ENCODE measurements around the gene PDCD1.
"Not testable (repeated sequence)": the region's sequence is repeated elsewhere in the genome, so short reads cannot be mapped to it uniquely, and the experiment has no call there.

The PDCD1 gene

DNA sequence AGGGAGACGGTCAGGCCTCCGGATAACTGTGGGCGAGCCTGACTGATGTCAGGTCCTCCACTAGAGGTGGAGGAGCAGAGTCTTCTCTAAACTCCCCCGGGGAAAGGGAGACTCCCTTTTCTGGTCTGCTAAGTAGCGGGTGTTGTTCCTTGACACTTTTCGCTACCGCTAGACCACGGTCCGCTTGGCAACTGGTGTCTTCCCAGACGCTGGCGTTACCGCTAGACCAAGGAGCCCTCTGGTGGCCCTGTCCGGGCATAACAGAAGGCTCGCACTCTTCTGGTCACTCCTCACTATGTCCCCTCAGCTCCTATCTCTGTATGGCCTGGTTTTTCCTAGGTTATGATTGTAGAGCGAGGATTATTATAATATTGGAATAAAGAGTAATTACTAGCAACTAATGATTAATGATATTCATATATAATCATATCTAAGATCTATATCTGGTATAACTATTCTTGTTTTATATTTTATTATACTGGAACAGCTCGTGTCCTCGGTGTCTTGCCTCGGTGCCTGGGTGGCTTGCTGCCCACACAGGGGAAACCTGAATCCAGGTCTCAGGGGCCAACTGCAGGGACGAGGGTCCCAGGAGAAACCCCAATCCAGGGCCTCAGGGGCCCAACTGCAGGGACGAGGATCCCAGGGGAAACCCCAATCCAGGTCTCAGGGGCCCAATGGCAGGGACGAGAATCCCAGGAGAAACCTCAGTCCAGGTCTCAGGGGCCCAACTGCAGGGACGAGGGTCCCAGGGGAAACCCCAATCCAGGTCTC is 17.2 kb upstream of the PDCD1 start:
- TF ChIP-seq, protein P1, sequence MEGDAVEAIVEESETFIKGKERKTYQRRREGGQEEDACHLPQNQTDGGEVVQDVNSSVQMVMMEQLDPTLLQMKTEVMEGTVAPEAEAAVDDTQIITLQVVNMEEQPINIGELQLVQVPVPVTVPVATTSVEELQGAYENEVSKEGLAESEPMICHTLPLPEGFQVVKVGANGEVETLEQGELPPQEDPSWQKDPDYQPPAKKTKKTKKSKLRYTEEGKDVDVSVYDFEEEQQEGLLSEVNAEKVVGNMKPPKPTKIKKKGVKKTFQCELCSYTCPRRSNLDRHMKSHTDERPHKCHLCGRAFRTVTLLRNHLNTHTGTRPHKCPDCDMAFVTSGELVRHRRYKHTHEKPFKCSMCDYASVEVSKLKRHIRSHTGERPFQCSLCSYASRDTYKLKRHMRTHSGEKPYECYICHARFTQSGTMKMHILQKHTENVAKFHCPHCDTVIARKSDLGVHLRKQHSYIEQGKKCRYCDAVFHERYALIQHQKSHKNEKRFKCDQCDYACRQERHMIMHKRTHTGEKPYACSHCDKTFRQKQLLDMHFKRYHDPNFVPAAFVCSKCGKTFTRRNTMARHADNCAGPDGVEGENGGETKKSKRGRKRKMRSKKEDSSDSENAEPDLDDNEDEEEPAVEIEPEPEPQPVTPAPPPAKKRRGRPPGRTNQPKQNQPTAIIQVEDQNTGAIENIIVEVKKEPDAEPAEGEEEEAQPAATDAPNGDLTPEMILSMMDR (IDR thresholded peaks at IDR 0.05; ENCODE audit: unreplicated experiment in 3 of 3) = peak; percentile 28 to 55 (median 37)
- not testable (repeated sequence) for H3K4me3 Mint-ChIP-seq; H3K27ac Mint-ChIP-seq; H3K9me3 Mint-ChIP-seq; H3K27me3 Mint-ChIP-seq (ENCODE audit: low read depth); H3K4me1 Mint-ChIP-seq; H3K36me3 Mint-ChIP-seq (ENCODE audit: low read depth)

DNA sequence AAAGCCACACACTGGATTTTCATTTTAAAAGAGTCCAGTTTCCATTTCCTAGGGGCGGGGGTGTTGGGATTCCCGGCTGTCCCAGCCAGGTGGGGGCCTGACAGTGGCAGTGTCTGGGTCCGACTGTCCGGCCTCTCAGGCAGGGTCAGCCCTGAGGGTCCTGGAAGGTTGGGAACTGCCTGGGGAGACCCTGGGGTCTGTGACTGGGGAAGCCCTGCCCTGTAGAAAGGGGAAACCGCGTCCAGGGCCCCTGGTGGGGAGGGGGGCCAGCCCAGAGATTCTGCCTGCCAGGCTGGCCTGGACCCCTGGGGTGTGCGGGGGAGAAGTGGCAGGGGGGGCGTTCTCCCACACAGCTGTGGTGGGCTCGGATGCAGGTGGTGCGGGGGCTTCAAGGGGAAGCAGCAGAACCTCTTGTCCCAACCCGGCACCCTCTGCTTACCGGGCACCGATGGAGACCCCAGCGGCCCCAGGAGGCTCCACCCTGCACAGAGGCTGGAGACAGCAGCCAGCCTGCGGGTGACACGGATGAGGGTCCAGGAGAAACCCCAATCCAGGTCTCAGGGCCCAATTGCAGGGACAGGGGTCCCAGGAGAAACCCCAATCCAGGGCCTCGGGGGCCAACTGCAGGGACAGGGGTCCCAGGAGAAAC is 15.7 kb upstream of the PDCD1 start:
- H3K27me3 Mint-ChIP-seq (ENCODE audit: low read depth) = peaks cover 11% of the 10 kb centered on the region
- peaks cover 7% of the 10 kb centered on the region for H3K9me3 Mint-ChIP-seq
- H3K4me3 Mint-ChIP-seq = no peak overlapping the region
- H3K27ac Mint-ChIP-seq = no peak overlapping the region
- TF ChIP-seq, protein P1 (IDR thresholded peaks at IDR 0.05; ENCODE audit: unreplicated experiment in 3 of 3) = no peak
- H3K4me1 Mint-ChIP-seq = no peaks in the 10 kb centered on the region
- H3K36me3 Mint-ChIP-seq (ENCODE audit: low read depth) = no peaks in the 10 kb centered on the region

DNA sequence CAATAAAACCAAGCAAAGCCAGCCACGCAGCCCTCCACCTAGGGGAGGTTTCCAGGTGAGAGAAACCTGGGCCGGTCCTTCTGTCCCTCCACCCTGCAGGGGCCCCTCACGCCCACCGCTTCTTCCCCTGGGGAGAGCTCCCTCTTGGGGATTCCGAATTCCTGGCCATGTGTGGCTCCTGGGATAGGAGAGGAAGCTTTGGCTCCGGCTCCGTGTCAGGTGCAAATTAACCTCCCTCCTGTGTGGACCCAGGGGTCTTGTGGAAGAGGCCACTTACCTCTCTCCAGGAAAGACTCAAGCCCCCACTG is 15.1 kb upstream of the PDCD1 start:
- H3K4me3 Mint-ChIP-seq = no peak overlapping the region
- no peaks in the 10 kb centered on the region for H3K4me1 Mint-ChIP-seq
- peaks cover 7% of the 10 kb centered on the region for H3K9me3 Mint-ChIP-seq
- no peak overlapping the region for H3K27ac Mint-ChIP-seq
- TF ChIP-seq, protein P1 (IDR thresholded peaks at IDR 0.05; ENCODE audit: unreplicated experiment in 3 of 3) = no peak
- H3K36me3 Mint-ChIP-seq (ENCODE audit: low read depth) = no peaks in the 10 kb centered on the region
- peaks cover 6% of the 10 kb centered on the region for H3K27me3 Mint-ChIP-seq (ENCODE audit: low read depth)

DNA sequence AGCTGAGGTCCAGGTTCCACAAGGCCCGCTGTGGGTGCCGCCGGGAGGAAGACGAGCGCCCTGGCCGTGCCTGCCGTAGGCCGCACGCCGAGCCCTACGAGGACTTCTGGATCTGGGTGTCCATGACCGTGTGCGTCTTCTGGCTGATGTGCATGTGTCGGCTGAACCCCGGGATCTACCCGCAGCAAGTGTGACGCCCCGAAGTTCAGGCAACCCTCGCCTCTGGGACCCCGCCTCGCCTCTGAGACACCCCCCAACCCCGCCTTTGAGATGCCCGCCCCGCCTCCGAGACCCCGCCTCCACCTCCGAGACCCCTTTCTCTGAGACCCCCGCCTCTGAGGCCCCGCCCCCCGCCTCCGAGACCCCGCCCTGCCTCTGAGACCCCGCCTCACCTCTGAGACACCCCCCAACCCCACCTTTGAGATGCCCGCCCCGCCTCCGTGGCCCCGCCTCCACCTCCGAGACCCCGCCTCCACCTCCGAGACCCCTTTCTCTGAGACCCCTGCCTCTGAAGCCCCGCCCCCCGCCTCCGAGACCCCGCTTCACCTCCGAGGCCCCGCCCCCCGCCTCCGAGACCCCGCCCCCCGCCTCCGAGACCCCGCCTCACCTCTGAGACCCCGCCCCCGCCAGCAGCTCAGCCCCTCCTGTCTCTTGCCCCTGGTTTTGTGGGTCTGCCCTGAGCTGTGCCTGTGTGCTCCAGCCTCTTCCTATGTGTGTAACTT is 14.5 kb upstream of the PDCD1 start:
- H3K4me3 Mint-ChIP-seq = no peak overlapping the region
- H3K9me3 Mint-ChIP-seq = peaks cover 9% of the 10 kb centered on the region
- peaks cover 10% of the 10 kb centered on the region for H3K27me3 Mint-ChIP-seq (ENCODE audit: low read depth)
- H3K36me3 Mint-ChIP-seq (ENCODE audit: low read depth) = no peaks in the 10 kb centered on the region
- TF ChIP-seq, protein P1 (IDR thresholded peaks at IDR 0.05; ENCODE audit: unreplicated experiment in 3 of 3) = no peak
- H3K4me1 Mint-ChIP-seq = peaks cover 5% of the 10 kb centered on the region
- H3K27ac Mint-ChIP-seq = no peak overlapping the region

DNA sequence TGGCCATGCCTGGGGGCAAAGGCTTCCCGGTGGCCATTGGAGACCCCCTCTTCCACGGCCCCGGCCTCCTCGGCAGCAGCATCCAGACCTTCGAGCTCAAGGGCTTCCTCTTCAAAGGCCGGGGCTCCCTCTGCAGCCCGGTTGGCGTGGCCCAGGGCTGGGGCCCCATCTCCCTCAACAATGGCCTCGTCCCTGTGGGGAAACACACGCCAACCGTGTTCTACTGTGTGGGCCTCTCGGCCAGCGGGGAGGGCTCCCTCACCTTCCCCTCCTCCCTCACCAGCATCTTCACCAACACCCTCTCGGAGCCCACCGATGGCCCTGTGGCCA is 13.6 kb upstream of the PDCD1 start:
- H3K9me3 Mint-ChIP-seq = peaks cover 9% of the 10 kb centered on the region
- no peaks in the 10 kb centered on the region for H3K36me3 Mint-ChIP-seq (ENCODE audit: low read depth)
- peaks cover 10% of the 10 kb centered on the region for H3K27me3 Mint-ChIP-seq (ENCODE audit: low read depth)
- no peak overlapping the region for H3K4me3 Mint-ChIP-seq
- peaks cover 7% of the 10 kb centered on the region for H3K4me1 Mint-ChIP-seq
- no peak overlapping the region for H3K27ac Mint-ChIP-seq
- TF ChIP-seq, protein P1 (IDR thresholded peaks at IDR 0.05; ENCODE audit: unreplicated experiment in 3 of 3) = no peak

Measured in nephron (organoid).